Measurements from ENCODE around the gene RYR2.
"Not testable (repeated sequence)": the region's sequence is repeated elsewhere in the genome, so short reads cannot be mapped to it uniquely, and the experiment has no call there.

Gene RYR2

GRCh38 chr1:237568955-237569354, 527.0 kb downstream of the RYR2 start:
- ATAC-seq (no peak), DNase-seq (no peak)

- ATAC-seq: no peak
- DNase-seq: no peak
Observed at GRCh38 chr1:237570530-237570929, 528.5 kb downstream of the RYR2 start.

GRCh38 chr1:237574536-237574935, 532.6 kb downstream of the RYR2 start:
- DNase-seq (no peak), ATAC-seq (no peak)

- no peak for ATAC-seq
- no peak for DNase-seq
Observed at GRCh38 chr1:237578540-237578939, 536.6 kb downstream of the RYR2 start.

GRCh38 chr1:237580726-237581125, 538.7 kb downstream of the RYR2 start:
- DNase-seq (no peak), ATAC-seq (no peak)

GRCh38 chr1:237583270-237583669, 541.3 kb downstream of the RYR2 start:
- ATAC-seq: no peak
- DNase-seq: no peak

GRCh38 chr1:237583756-237584155, 541.8 kb downstream of the RYR2 start:
- ATAC-seq: no peak
- DNase-seq: no peak

- no peak for ATAC-seq
- DNase-seq: no peak
Observed at GRCh38 chr1:237590386-237590785, 548.4 kb downstream of the RYR2 start.

GRCh38 chr1:237591353-237591752, 549.4 kb downstream of the RYR2 start:
- DNase-seq (no peak), ATAC-seq (no peak)

- DNase-seq, ATAC-seq: not testable (repeated sequence)
Observed at GRCh38 chr1:237603036-237603568, 561.1 kb downstream of the RYR2 start.

GRCh38 chr1:237608433-237608832, 566.4 kb downstream of the RYR2 start:
- DNase-seq (no peak), ATAC-seq (no peak)

GRCh38 chr1:237610157-237610556, 568.2 kb downstream of the RYR2 start:
- DNase-seq (no peak), ATAC-seq (no peak)

GRCh38 chr1:237613984-237614383, 572.0 kb downstream of the RYR2 start:
- no peak for ATAC-seq
- no peak for DNase-seq

GRCh38 chr1:237619553-237619952, 577.6 kb downstream of the RYR2 start:
- ATAC-seq (no peak), DNase-seq (no peak)

GRCh38 chr1:237634922-237635321, 592.9 kb downstream of the RYR2 start:
- ATAC-seq (no peak), DNase-seq (no peak)

- DNase-seq (no peak), ATAC-seq (no peak)
Observed at GRCh38 chr1:237638555-237638954, 596.6 kb downstream of the RYR2 start.

- DNase-seq: no peak
- no peak for ATAC-seq
Observed at GRCh38 chr1:237640011-237640671, 598.2 kb downstream of the RYR2 start.

GRCh38 chr1:237640966-237641365, 599.0 kb downstream of the RYR2 start:
- ATAC-seq: no peak
- DNase-seq: no peak

GRCh38 chr1:237650809-237651208, 608.8 kb downstream of the RYR2 start:
- ATAC-seq (no peak), DNase-seq (no peak)

GRCh38 chr1:237655778-237656177, 613.8 kb downstream of the RYR2 start:
- no peak for DNase-seq
- ATAC-seq: no peak

- DNase-seq: no peak
- no peak for ATAC-seq
Observed at GRCh38 chr1:237664348-237664747, 622.4 kb downstream of the RYR2 start.

- ATAC-seq: no peak
- no peak for DNase-seq
Observed at GRCh38 chr1:237670302-237670701, 628.3 kb downstream of the RYR2 start.

GRCh38 chr1:237671262-237671661, 629.3 kb downstream of the RYR2 start:
- ATAC-seq (no peak), DNase-seq (no peak)

GRCh38 chr1:237671935-237672334, 630.0 kb downstream of the RYR2 start:
- ATAC-seq: no peak
- no peak for DNase-seq
